Stomach (tissue), 4 donors: ENCODE measurements around the gene AIM2.

Experiments
- EP300 ChIP-seq: sonication (generic); formaldehyde crosslinking; IDR thresholded peaks from one replicate; pipeline ENCODE4 v1.6.1; 2017; ENCODE audit warnings: antibody characterized with exemption
- TF ChIP-seq, protein P1 (sequence below), 7 experiments: fragments of 450-650 bp in 4 of 7; fragments of 200-600 bp in 3 of 7; sonication (generic) in 3 of 7; IDR thresholded peaks; one replicate each; pipeline ENCODE4 v1.5.1; 2016 to 2019; ENCODE audit warnings: antibody characterized with exemption in 7 of 7, control low read depth in 2 of 7, mild to moderate bottlenecking in 1 of 7

- TF ChIP-seq, protein P1, sequence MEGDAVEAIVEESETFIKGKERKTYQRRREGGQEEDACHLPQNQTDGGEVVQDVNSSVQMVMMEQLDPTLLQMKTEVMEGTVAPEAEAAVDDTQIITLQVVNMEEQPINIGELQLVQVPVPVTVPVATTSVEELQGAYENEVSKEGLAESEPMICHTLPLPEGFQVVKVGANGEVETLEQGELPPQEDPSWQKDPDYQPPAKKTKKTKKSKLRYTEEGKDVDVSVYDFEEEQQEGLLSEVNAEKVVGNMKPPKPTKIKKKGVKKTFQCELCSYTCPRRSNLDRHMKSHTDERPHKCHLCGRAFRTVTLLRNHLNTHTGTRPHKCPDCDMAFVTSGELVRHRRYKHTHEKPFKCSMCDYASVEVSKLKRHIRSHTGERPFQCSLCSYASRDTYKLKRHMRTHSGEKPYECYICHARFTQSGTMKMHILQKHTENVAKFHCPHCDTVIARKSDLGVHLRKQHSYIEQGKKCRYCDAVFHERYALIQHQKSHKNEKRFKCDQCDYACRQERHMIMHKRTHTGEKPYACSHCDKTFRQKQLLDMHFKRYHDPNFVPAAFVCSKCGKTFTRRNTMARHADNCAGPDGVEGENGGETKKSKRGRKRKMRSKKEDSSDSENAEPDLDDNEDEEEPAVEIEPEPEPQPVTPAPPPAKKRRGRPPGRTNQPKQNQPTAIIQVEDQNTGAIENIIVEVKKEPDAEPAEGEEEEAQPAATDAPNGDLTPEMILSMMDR (IDR thresholded peaks at IDR 0.05), result no peak
- no peak for TF ChIP-seq EP300
Measured at GRCh38 chr1:159113596-159114433, 37.2 kb upstream of the AIM2 start.
